Testis (tissue), 2 donors: ENCODE data around the gene MBNL3.

Experiments used
- POLR2A ChIP-seq: fragments of 450-650 bp; IDR thresholded peaks from one replicate; pipeline ENCODE4 v1.6.1; 2017; ENCODE audit warnings: antibody characterized with exemption, mild to moderate bottlenecking, moderate library complexity
- TF ChIP-seq, protein P1 (sequence below), 3 experiments: fragments of 450-650 bp in 2 of 3; fragments of 200-600 bp in 1 of 3; sonication (generic) in 1 of 3; IDR thresholded peaks; one replicate each; pipeline ENCODE4 v1.5.1; 2016 to 2019; ENCODE audit warnings: antibody characterized with exemption in 3 of 3, mild to moderate bottlenecking in 2 of 3, moderate library complexity in 1 of 3

DNA sequence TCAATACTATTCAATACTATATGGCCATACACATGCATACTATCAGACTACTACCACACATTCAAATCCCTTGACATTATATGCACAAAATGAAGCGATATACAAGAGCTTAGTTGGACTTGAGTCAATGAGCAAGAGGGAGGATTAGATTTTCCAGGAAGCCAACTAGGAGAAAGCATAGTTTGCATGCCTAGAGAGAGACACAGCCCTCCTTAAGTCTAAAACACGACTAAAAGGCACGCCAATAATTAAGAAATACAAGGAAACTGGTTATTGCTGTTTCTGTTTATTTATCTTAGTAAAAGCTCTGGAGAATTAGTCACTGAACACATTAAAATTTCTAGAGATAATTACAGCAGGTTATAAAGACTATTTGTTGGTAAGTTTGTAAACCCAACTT lies 21.8 kb downstream of the MBNL3 start:
- TF ChIP-seq, protein P1, sequence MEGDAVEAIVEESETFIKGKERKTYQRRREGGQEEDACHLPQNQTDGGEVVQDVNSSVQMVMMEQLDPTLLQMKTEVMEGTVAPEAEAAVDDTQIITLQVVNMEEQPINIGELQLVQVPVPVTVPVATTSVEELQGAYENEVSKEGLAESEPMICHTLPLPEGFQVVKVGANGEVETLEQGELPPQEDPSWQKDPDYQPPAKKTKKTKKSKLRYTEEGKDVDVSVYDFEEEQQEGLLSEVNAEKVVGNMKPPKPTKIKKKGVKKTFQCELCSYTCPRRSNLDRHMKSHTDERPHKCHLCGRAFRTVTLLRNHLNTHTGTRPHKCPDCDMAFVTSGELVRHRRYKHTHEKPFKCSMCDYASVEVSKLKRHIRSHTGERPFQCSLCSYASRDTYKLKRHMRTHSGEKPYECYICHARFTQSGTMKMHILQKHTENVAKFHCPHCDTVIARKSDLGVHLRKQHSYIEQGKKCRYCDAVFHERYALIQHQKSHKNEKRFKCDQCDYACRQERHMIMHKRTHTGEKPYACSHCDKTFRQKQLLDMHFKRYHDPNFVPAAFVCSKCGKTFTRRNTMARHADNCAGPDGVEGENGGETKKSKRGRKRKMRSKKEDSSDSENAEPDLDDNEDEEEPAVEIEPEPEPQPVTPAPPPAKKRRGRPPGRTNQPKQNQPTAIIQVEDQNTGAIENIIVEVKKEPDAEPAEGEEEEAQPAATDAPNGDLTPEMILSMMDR (IDR thresholded peaks at IDR 0.05): no peak
- TF ChIP-seq POLR2A: no peak
